HG03025 (cell line): ENCODE data around the gene EML5.
A peak's percentile ranks its signal among the peaks of the same experiment; 100 is the strongest.

Experiments used
- ATAC-seq: cut with Tn5 transposase; IDR thresholded peaks from one replicate; pipeline ENCODE4 v1.9.1; 2021; ENCODE audit warnings: mild to moderate bottlenecking, moderate library complexity; ENCODE audit not compliant: unreplicated experiment, low FRiP score

EML5 gene

GRCh38 chr14:88576222-88576621 is 216.5 kb downstream of the EML5 start:
- no peak for ATAC-seq

- ATAC-seq = no peak
These were observed 220.6 kb downstream of the EML5 start for GRCh38 chr14:88572117-88572516.

GRCh38 chr14:88568196-88568595 is 224.6 kb downstream of the EML5 start:
- ATAC-seq = no peak

GRCh38 chr14:88565427-88565826 is 227.3 kb downstream of the EML5 start:
- ATAC-seq = no peak

- no peak for ATAC-seq
These were observed 228.9 kb downstream of the EML5 start for GRCh38 chr14:88563845-88564244.

- peak; percentile 93 for ATAC-seq
These were observed 229.7 kb downstream of the EML5 start, which contains the start of gene ZC3H14 for GRCh38 chr14:88562831-88563686. Gene ZC3H14 (plus strand): TSS chr14:88563037. CDS start chr14:88563134, 97 bp downstream.

- no peak for ATAC-seq
These were observed 230.3 kb downstream of the EML5 start for GRCh38 chr14:88562532-88562830.
